ENCODE data around the gene PLLP.

DNA sequence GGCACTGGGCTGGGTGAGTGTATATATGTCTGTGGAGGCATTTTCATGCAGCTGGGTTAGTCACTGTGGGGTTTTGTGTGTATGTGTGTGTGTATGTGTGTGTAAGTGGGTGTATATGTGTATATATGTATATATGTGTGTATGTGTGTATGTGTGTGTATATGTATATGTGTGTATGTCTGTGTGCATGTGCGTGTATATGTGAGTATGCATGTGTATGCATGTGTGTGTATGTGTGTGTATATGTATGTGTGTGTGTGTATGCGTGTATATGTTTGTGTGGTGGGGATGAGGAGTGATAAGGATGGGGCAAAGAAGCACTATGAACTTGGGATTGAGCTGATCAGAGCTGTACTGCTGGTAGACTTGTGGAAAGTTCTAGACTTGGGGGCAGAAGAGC lies 29.0 kb upstream of the PLLP start:
- TF ChIP-seq, protein P1, sequence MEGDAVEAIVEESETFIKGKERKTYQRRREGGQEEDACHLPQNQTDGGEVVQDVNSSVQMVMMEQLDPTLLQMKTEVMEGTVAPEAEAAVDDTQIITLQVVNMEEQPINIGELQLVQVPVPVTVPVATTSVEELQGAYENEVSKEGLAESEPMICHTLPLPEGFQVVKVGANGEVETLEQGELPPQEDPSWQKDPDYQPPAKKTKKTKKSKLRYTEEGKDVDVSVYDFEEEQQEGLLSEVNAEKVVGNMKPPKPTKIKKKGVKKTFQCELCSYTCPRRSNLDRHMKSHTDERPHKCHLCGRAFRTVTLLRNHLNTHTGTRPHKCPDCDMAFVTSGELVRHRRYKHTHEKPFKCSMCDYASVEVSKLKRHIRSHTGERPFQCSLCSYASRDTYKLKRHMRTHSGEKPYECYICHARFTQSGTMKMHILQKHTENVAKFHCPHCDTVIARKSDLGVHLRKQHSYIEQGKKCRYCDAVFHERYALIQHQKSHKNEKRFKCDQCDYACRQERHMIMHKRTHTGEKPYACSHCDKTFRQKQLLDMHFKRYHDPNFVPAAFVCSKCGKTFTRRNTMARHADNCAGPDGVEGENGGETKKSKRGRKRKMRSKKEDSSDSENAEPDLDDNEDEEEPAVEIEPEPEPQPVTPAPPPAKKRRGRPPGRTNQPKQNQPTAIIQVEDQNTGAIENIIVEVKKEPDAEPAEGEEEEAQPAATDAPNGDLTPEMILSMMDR (IDR thresholded peaks at IDR 0.05; ENCODE audit: poor library complexity, severe bottlenecking) = no peak
- TF ChIP-seq, protein P2, sequence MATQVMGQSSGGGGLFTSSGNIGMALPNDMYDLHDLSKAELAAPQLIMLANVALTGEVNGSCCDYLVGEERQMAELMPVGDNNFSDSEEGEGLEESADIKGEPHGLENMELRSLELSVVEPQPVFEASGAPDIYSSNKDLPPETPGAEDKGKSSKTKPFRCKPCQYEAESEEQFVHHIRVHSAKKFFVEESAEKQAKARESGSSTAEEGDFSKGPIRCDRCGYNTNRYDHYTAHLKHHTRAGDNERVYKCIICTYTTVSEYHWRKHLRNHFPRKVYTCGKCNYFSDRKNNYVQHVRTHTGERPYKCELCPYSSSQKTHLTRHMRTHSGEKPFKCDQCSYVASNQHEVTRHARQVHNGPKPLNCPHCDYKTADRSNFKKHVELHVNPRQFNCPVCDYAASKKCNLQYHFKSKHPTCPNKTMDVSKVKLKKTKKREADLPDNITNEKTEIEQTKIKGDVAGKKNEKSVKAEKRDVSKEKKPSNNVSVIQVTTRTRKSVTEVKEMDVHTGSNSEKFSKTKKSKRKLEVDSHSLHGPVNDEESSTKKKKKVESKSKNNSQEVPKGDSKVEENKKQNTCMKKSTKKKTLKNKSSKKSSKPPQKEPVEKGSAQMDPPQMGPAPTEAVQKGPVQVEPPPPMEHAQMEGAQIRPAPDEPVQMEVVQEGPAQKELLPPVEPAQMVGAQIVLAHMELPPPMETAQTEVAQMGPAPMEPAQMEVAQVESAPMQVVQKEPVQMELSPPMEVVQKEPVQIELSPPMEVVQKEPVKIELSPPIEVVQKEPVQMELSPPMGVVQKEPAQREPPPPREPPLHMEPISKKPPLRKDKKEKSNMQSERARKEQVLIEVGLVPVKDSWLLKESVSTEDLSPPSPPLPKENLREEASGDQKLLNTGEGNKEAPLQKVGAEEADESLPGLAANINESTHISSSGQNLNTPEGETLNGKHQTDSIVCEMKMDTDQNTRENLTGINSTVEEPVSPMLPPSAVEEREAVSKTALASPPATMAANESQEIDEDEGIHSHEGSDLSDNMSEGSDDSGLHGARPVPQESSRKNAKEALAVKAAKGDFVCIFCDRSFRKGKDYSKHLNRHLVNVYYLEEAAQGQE (IDR thresholded peaks at IDR 0.05; ENCODE audit: borderline replicate concordance) = no peak
- no peak for TF ChIP-seq EZH2 (IDR thresholded peaks at IDR 0.05; ENCODE audit: borderline replicate concordance, insufficient read depth, low read length, poor library complexity, severe bottlenecking)
- TF ChIP-seq POLR2AphosphoS5 (IDR thresholded peaks at IDR 0.05) = no peak
- no peak for TF ChIP-seq EP300 (conservative IDR thresholded peaks at IDR 0.05; ENCODE audit: poor library complexity, severe bottlenecking)

Data from neural cell (in vitro differentiated cells).